Ishikawa (cell line): ENCODE data around the gene MERTK.

Experiments used
- CEBPB ChIP-seq: IDR thresholded peaks from 2 replicates; pipeline ENCODE4 v1.6.1; 2012
- CREB1 ChIP-seq: IDR thresholded peaks from 2 replicates; pipeline ENCODE4 v1.6.1; 2012; ENCODE audit warnings: low read depth
- EGR1 ChIP-seq: IDR thresholded peaks from 2 replicates; pipeline ENCODE4 v1.6.1; 2012
- EP300 ChIP-seq: IDR thresholded peaks from 2 replicates; pipeline ENCODE4 v1.6.1; 2012; ENCODE audit warnings: borderline replicate concordance
- FOXM1 ChIP-seq: IDR thresholded peaks from 2 replicates; pipeline ENCODE4 v1.6.1; 2012; ENCODE audit warnings: low read depth, borderline replicate concordance
- MAX ChIP-seq: IDR thresholded peaks from 2 replicates; pipeline ENCODE4 v1.6.1; 2012
- NFIC ChIP-seq: IDR thresholded peaks from 2 replicates; pipeline ENCODE4 v1.6.1; 2012
- RAD21 ChIP-seq: IDR thresholded peaks from 2 replicates; pipeline ENCODE4 v1.6.1; 2012; ENCODE audit warnings: low read depth
- REST ChIP-seq: IDR thresholded peaks from 2 replicates; pipeline ENCODE4 v1.6.1; 2012; ENCODE audit warnings: low read depth, mild to moderate bottlenecking
- TAF1 ChIP-seq: IDR thresholded peaks from 2 replicates; pipeline ENCODE4 v1.6.1; 2012; ENCODE audit warnings: low read depth, mild to moderate bottlenecking
- TCF12 ChIP-seq: IDR thresholded peaks from 2 replicates; pipeline ENCODE4 v1.6.1; 2012; ENCODE audit warnings: low read depth
- TEAD4 ChIP-seq: IDR thresholded peaks from 2 replicates; pipeline ENCODE4 v1.6.1; 2012
- USF1 ChIP-seq: IDR thresholded peaks from 2 replicates; pipeline ENCODE4 v1.6.1; 2012
- YY1 ChIP-seq: IDR thresholded peaks from 2 replicates; pipeline ENCODE4 v1.6.1; 2012; ENCODE audit warnings: low read depth
- ZBTB7A ChIP-seq: IDR thresholded peaks from 2 replicates; pipeline ENCODE4 v1.6.1; 2012; ENCODE audit warnings: low read depth

The MERTK gene

GRCh38 chr2:111978452-111979170, 80.2 kb downstream of the MERTK start:
- TF ChIP-seq ZBTB7A (no peak), MAX (no peak), CEBPB (no peak), EGR1 (no peak), CREB1 (no peak), USF1 (no peak), REST (no peak)

- no peak for TF ChIP-seq NFIC
- no peak for TF ChIP-seq TEAD4
Observed at GRCh38 chr2:111981666-111982065, 83.3 kb downstream of the MERTK start.

GRCh38 chr2:111982822-111983221, 84.4 kb downstream of the MERTK start:
- no peak for TF ChIP-seq REST
- TF ChIP-seq YY1: no peak
- TF ChIP-seq CREB1: no peak
- no peak for TF ChIP-seq USF1
- TF ChIP-seq NFIC: no peak
- no peak for TF ChIP-seq TAF1
- no peak for TF ChIP-seq FOXM1
- no peak for TF ChIP-seq EGR1
- no peak for TF ChIP-seq TCF12

GRCh38 chr2:111983478-111984212, 85.2 kb downstream of the MERTK start:
- no peak for TF ChIP-seq USF1
- no peak for TF ChIP-seq TAF1
- no peak for TF ChIP-seq FOXM1
- no peak for TF ChIP-seq CREB1
- TF ChIP-seq TCF12: no peak
- TF ChIP-seq EGR1: no peak
- TF ChIP-seq TEAD4: no peak
- TF ChIP-seq MAX: no peak
- no peak for TF ChIP-seq RAD21
- TF ChIP-seq YY1: no peak
- TF ChIP-seq NFIC: no peak
- no peak for TF ChIP-seq EP300
- TF ChIP-seq REST: no peak
- TF ChIP-seq CEBPB: no peak
- TF ChIP-seq ZBTB7A: no peak
